DND-41 (cell line): ENCODE results near the gene TPM3.

Experiments used
- ATAC-seq: fragments of 200-7000 bp; cut with Tn5 transposase; 3 replicates; pipeline ENCODE4 v1.9.1; 2021; ENCODE audit warnings: low read depth; ENCODE audit not compliant: insufficient read depth
- DNase-seq: peaks from one replicate; pipeline ENCODE4 v3.0.0-alpha.2; 2020
- H2AFZ ChIP-seq: 2 replicates; pipeline ENCODE4 v1.6.0; 2012; ENCODE audit warnings: low read depth, low read length
- H3K27ac ChIP-seq: 2 replicates; pipeline ENCODE4 v1.5.1; 2012; ENCODE audit warnings: low read length, inconsistent platforms
- H3K27me3 ChIP-seq: fragments of 200-600 bp; sonication (generic); 2 replicates; pipeline ENCODE4 v1.6.0; 2012; ENCODE audit warnings: low read length, mild to moderate bottlenecking, inconsistent platforms; ENCODE audit not compliant: insufficient read depth, poor library complexity
- H3K36me3 ChIP-seq: 2 replicates; pipeline ENCODE4 v1.5.1; 2012; ENCODE audit warnings: low read length, inconsistent platforms; ENCODE audit not compliant: insufficient read depth
- H3K4me1 ChIP-seq: 2 replicates; pipeline ENCODE4 v1.5.1; 2012; ENCODE audit warnings: mild to moderate bottlenecking, low read length; ENCODE audit not compliant: insufficient read depth
- H3K4me2 ChIP-seq: 2 replicates; pipeline ENCODE4 v1.6.0; 2012; ENCODE audit warnings: mild to moderate bottlenecking, moderate library complexity, low read length, inconsistent platforms; ENCODE audit not compliant: insufficient read depth
- H3K4me3 ChIP-seq, 2 experiments: fragments of 200-600 bp in 1 of 2; shearing (Covaris generic) in 1 of 2; 2 replicates each; pipeline ENCODE4 v1.5.1; 2012 to 2016; ENCODE audit warnings: inconsistent platforms in 2 of 2, low read length in 2 of 2, mild to moderate bottlenecking in 2 of 2, low read depth in 1 of 2, moderate library complexity in 1 of 2
- H3K79me2 ChIP-seq: 2 replicates; pipeline ENCODE4 v1.6.0; 2012; ENCODE audit warnings: low read length, inconsistent platforms; ENCODE audit not compliant: insufficient read depth
- H3K9ac ChIP-seq: 2 replicates; pipeline ENCODE4 v1.6.0; 2012; ENCODE audit warnings: low read depth, mild to moderate bottlenecking, inconsistent platforms, low read length, moderate library complexity
- H3K9me3 ChIP-seq: 2 replicates; pipeline ENCODE4 v1.5.1; 2012; ENCODE audit warnings: low read length, moderate library complexity, mild to moderate bottlenecking, inconsistent platforms; ENCODE audit not compliant: insufficient read depth, severe bottlenecking
- H4K20me1 ChIP-seq: 2 replicates; pipeline ENCODE4 v1.6.0; 2012; ENCODE audit warnings: low read length; ENCODE audit not compliant: insufficient read depth
- EZH2 ChIP-seq: IDR thresholded peaks from 3 replicates; pipeline ENCODE4 v1.6.1; 2012; ENCODE audit warnings: borderline replicate concordance, low read depth, mild to moderate bottlenecking, moderate library complexity, low read length, inconsistent platforms; ENCODE audit not compliant: severe bottlenecking
- TF ChIP-seq, protein P1 (sequence below): IDR thresholded peaks from 2 replicates; pipeline ENCODE4 v1.5.1; 2012; ENCODE audit warnings: borderline replicate concordance, low read length, moderate library complexity, mild to moderate bottlenecking; ENCODE audit not compliant: poor library complexity, severe bottlenecking; ENCODE audit errors: extremely low read depth

TPM3 gene

GRCh38 chr1:154199563-154199879, 7.6 kb upstream of the TPM3 start:
- ATAC-seq (no peak), DNase-seq (no peak)
- no peaks in the 10 kb centered on the region for H3K36me3 ChIP-seq
- H3K9me3 ChIP-seq: no peaks in the 10 kb centered on the region
- no peaks in the 10 kb centered on the region for H4K20me1 ChIP-seq
- no peak overlapping the region for H3K27ac ChIP-seq
- H3K4me1 ChIP-seq: no peaks in the 10 kb centered on the region
- H3K79me2 ChIP-seq: no peaks in the 10 kb centered on the region
- no peak overlapping the region for H3K4me2 ChIP-seq
- no peak overlapping the region for H3K4me3 ChIP-seq
- no peak overlapping the region for H3K9ac ChIP-seq
- H2AFZ ChIP-seq: no peak overlapping the region
- TF ChIP-seq, protein P1, sequence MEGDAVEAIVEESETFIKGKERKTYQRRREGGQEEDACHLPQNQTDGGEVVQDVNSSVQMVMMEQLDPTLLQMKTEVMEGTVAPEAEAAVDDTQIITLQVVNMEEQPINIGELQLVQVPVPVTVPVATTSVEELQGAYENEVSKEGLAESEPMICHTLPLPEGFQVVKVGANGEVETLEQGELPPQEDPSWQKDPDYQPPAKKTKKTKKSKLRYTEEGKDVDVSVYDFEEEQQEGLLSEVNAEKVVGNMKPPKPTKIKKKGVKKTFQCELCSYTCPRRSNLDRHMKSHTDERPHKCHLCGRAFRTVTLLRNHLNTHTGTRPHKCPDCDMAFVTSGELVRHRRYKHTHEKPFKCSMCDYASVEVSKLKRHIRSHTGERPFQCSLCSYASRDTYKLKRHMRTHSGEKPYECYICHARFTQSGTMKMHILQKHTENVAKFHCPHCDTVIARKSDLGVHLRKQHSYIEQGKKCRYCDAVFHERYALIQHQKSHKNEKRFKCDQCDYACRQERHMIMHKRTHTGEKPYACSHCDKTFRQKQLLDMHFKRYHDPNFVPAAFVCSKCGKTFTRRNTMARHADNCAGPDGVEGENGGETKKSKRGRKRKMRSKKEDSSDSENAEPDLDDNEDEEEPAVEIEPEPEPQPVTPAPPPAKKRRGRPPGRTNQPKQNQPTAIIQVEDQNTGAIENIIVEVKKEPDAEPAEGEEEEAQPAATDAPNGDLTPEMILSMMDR: no peak
- TF ChIP-seq EZH2: no peak
- H3K27me3 ChIP-seq: peaks cover 4% of the 10 kb centered on the region

- TF ChIP-seq, protein P1: peak; percentile 54
- no peak for TF ChIP-seq EZH2
- no peak overlapping the region for H3K4me3 ChIP-seq
- no peak overlapping the region for H3K27ac ChIP-seq
- H3K27me3 ChIP-seq: peaks cover 10% of the 10 kb centered on the region
- ATAC-seq: peak; percentile 72
- H3K36me3 ChIP-seq: no peaks in the 10 kb centered on the region
- no peaks in the 10 kb centered on the region for H3K79me2 ChIP-seq
- no peaks in the 10 kb centered on the region for H3K9me3 ChIP-seq
- H3K4me2 ChIP-seq: no peak overlapping the region
- peaks cover 2% of the 10 kb centered on the region; the same call in 1 of the 2 replicates for H4K20me1 ChIP-seq
- peak; percentile 43 for DNase-seq
- H3K9ac ChIP-seq: no peak overlapping the region
- H2AFZ ChIP-seq: no peak overlapping the region
- no peaks in the 10 kb centered on the region for H3K4me1 ChIP-seq
Observed at GRCh38 chr1:154198756-154199562, 7.1 kb upstream of the TPM3 start.

GRCh38 chr1:154193821-154194220, 1.9 kb upstream of the TPM3 start:
- Histone ChIP-seq H2AFZ (no peak overlapping the region), H3K4me2 (no peak overlapping the region), H3K36me3 (no peaks in the 10 kb centered on the region), H4K20me1 (peaks cover 2% of the 10 kb centered on the region; the same call in 1 of the 2 replicates), H3K27me3 (peaks cover 40% of the 10 kb centered on the region), H3K4me3 (no peak overlapping the region), H3K27ac (no peak overlapping the region), H3K79me2 (no peaks in the 10 kb centered on the region), H3K9ac (no peak overlapping the region), H3K4me1 (no peaks in the 10 kb centered on the region), H3K9me3 (no peaks in the 10 kb centered on the region)
- ATAC-seq (no peak), DNase-seq (no peak)
- TF ChIP-seq, protein P1: no peak
- TF ChIP-seq EZH2: no peak
